Gastroesophageal sphincter (tissue), 4 donors: ENCODE results near the gene WDR33. TPM values are rescaled to one million over a fixed set of nuclear protein-coding genes. Genes with fewer than 3 reads are reported as not detected.

Experiments used
- ATAC-seq: fragments of 150-250 bp; one replicate; pipeline ENCODE4 v1.9.1; 2016; ENCODE audit warnings: mild to moderate bottlenecking, moderate library complexity
- H3K27ac ChIP-seq, 4 donors: fragments of 200-600 bp; sonication (generic) in 3 of 4; 1 replicate in 3 of 4; 2 replicates in 1 of 4; pipeline ENCODE4 v1.5.1; 2016 to 2019
- H3K27me3 ChIP-seq: fragments of 200-600 bp; sonication (generic); one replicate; pipeline ENCODE4 v1.5.1; 2019
- H3K36me3 ChIP-seq, 2 donors: fragments of 200-600 bp; sonication (generic); one replicate each; pipeline ENCODE4 v1.5.1; 2019; ENCODE audit warnings: control low read depth in 1 of 2
- H3K4me1 ChIP-seq, 3 donors: fragments of 200-600 bp; sonication (generic); 1 replicate in 2 of 3; 2 replicates in 1 of 3; pipeline ENCODE4 v1.5.1; 2016 to 2019; ENCODE audit warnings: control low read depth in 2 of 3
- H3K4me3 ChIP-seq, 2 donors: fragments of 200-600 bp; sonication (generic); one replicate each; pipeline ENCODE4 v1.5.1; 2019; ENCODE audit warnings: mild to moderate bottlenecking in 1 of 2, moderate library complexity in 1 of 2
- H3K9me3 ChIP-seq, 3 donors: fragments of 200-600 bp; sonication (generic); one replicate each; pipeline ENCODE4 v1.5.1; 2017 to 2019; ENCODE audit warnings: control low read depth in 2 of 3
- CTCF ChIP-seq, 4 experiments: fragments of 200-600 bp in 2 of 4; fragments of 450-650 bp in 2 of 4; sonication (generic) in 1 of 4; IDR thresholded peaks; one replicate each; pipeline ENCODE4 v1.5.1; 2017 to 2019; ENCODE audit warnings: antibody characterized with exemption in 4 of 4, mild to moderate bottlenecking in 2 of 4, moderate library complexity in 2 of 4
- EP300 ChIP-seq: sonication (generic); formaldehyde crosslinking; IDR thresholded peaks from one replicate; pipeline ENCODE4 v1.6.1; 2017; ENCODE audit warnings: antibody characterized with exemption, mild to moderate bottlenecking
- POLR2A ChIP-seq, 2 donors: fragments of 450-650 bp; IDR thresholded peaks; one replicate each; pipeline ENCODE4 v1.6.1; 2017; ENCODE audit warnings: antibody characterized with exemption in 2 of 2, mild to moderate bottlenecking in 2 of 2, moderate library complexity in 1 of 2
- POLR2AphosphoS5 ChIP-seq: sonication (generic); formaldehyde crosslinking; IDR thresholded peaks from one replicate; pipeline ENCODE4 v1.6.1; 2017; ENCODE audit warnings: antibody characterized with exemption
- WGBS, 2 donors: methylation state at CpG; one replicate each; pipeline ENCODE4 v1.1.5; 2018; ENCODE audit warnings: low coverage in 1 of 2; 5-methylcytosine and 5-hydroxymethylcytosine counted together
- total RNA-seq, 4 donors: library from RNA; depleted of rRNA; stranded (reverse); fragments of >200 nt; gene quantifications; one replicate each; pipeline ENCODE4 v1.1.0, GENCODE V29; 2016

Gene WDR33
- total RNA-seq, 4 donors from 2014 or later: 34.9 to 64.6 (median 43.2) TPM

DNA sequence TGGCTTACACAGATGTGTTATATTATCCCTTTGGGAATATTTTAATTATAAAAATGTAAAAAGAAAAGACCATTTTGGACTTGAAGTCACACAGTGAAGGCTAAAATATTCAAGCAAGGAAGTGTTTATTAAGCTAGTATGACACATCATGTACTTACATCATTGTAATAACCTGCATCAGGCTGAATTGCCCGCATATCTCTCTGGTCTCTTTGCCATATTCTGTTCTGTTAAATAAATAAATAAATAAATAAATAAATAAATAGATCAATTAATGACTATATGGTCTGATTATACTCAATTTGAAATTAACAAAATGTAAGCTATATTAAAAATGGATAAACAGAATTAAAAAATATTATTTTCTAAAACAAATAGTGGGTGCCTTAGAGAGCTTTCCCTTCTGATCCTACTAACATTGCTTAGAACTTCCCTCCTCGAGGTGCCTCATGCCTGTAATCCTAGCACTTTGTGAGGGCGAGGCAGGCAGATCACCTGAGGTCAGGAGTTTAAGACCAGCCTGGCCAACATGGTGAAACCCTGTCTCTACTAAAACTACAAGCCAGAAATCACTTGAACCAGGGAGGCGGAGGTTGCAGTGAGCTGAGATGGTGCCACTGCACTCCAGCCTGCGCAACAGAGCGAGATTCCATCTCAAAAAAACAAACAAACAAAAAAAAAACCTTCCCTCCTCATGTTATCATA, 42.0 kb downstream of the WDR33 start:
- H3K36me3 ChIP-seq: peaks cover 8 to 67% of the 10 kb centered on the region in 2 donors

DNA sequence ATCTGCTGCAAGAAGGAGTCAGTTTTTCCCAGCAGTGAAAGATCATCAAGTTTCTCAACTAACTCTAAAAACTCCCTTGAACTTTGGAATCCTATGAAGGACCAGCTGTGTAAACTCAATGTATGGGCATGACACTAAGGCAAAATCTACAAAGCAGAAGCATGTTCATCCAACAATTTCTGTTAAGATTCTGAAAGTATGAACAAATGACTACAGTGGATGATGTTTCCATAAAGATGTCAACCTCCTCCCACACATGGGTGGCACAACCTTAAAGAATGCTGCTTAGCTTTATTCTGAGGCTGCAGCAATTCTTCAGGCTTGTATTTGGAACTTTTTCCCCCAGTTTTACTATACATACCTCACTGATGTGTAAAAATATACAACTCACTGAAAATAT, 47.2 kb downstream of the WDR33 start:
- H3K27ac ChIP-seq: no peak overlapping the region
- H3K36me3 ChIP-seq: peaks cover 18 to 96% of the 10 kb centered on the region in 2 donors
- H3K4me3 ChIP-seq: no peak overlapping the region
- H3K27me3 ChIP-seq: no peaks in the 10 kb centered on the region
- H3K9me3 ChIP-seq: no peaks in the 10 kb centered on the region
- H3K4me1 ChIP-seq: no peaks in the 10 kb centered on the region
- TF ChIP-seq EP300 (no peak), POLR2A (IDR thresholded peaks at IDR 0.05) (no peak), CTCF (IDR thresholded peaks at IDR 0.05) (no peak), POLR2AphosphoS5 (no peak)
- ATAC-seq: no peak

More for the DNA sequence above, 42.0 kb downstream of the WDR33 start:
- no peaks in the 10 kb centered on the region for H3K27me3 ChIP-seq
- WGBS, 2 donors: 81 to 83% methylated on average over 3 to 6 of the region's 6 CpGs
- no peak for ATAC-seq
- H3K9me3 ChIP-seq: no peaks in the 10 kb centered on the region
- no peak for TF ChIP-seq POLR2A (IDR thresholded peaks at IDR 0.05)
- H3K27ac ChIP-seq: no peak overlapping the region
- H3K4me3 ChIP-seq: no peak overlapping the region
- H3K4me1 ChIP-seq: peaks cover 0 to 39% (median 0%) of the 10 kb centered on the region in 3 donors

- no peaks in the 10 kb centered on the region for H3K9me3 ChIP-seq
- H3K4me1 ChIP-seq: no peaks in the 10 kb centered on the region
- no peak for TF ChIP-seq EP300
- TF ChIP-seq CTCF (IDR thresholded peaks at IDR 0.05): no peak
- TF ChIP-seq POLR2A (IDR thresholded peaks at IDR 0.05): no peak
- no peak for TF ChIP-seq POLR2AphosphoS5
- no peaks in the 10 kb centered on the region for H3K27me3 ChIP-seq
- peaks cover 18 to 91% of the 10 kb centered on the region in 2 donors for H3K36me3 ChIP-seq
- no peak overlapping the region for H3K27ac ChIP-seq
- WGBS, 2 donors: 37 to 81% methylated on average over 4 to 6 of the region's 6 CpGs
- no peak for ATAC-seq
- no peak overlapping the region for H3K4me3 ChIP-seq
These were observed 48.1 kb downstream of the WDR33 start for GRCh38 chr2:127762846-127763245.

- no peak for TF ChIP-seq POLR2AphosphoS5
- TF ChIP-seq POLR2A (IDR thresholded peaks at IDR 0.05): no peak
- TF ChIP-seq CTCF (IDR thresholded peaks at IDR 0.05): no peak
- TF ChIP-seq EP300: no peak
- no peak overlapping the region for H3K4me3 ChIP-seq
- H3K4me1 ChIP-seq: no peaks in the 10 kb centered on the region
- H3K9me3 ChIP-seq: no peaks in the 10 kb centered on the region
- peaks cover 18 to 87% of the 10 kb centered on the region in 2 donors for H3K36me3 ChIP-seq
- no peak for ATAC-seq
- no peak overlapping the region for H3K27ac ChIP-seq
- no peaks in the 10 kb centered on the region for H3K27me3 ChIP-seq
- WGBS, 2 donors: 95 to 97% methylated on average over 6 of the region's 6 CpGs
These were observed 48.5 kb downstream of the WDR33 start for GRCh38 chr2:127762441-127762840.

GRCh38 chr2:127759931-127760330, 51.0 kb downstream of the WDR33 start:
- ATAC-seq: no peak
- no peaks in the 10 kb centered on the region for H3K9me3 ChIP-seq
- no peaks in the 10 kb centered on the region for H3K27me3 ChIP-seq
- H3K36me3 ChIP-seq: peaks cover 16 to 70% of the 10 kb centered on the region in 2 donors
- H3K4me3 ChIP-seq: no peak overlapping the region
- H3K4me1 ChIP-seq: no peaks in the 10 kb centered on the region
- WGBS, 2 donors: 89% methylated on average over 2 of the region's 2 CpGs
- TF ChIP-seq POLR2AphosphoS5 (no peak), POLR2A (IDR thresholded peaks at IDR 0.05) (no peak), EP300 (no peak), CTCF (IDR thresholded peaks at IDR 0.05) (no peak)
- no peak overlapping the region for H3K27ac ChIP-seq
